ENCODE data around the gene GNG7.
"Not testable (repeated sequence)": the region's sequence is repeated elsewhere in the genome, so short reads cannot be mapped to it uniquely, and the experiment has no call there.

GNG7 gene

GRCh38 chr19:2507109-2507508 lies 195.4 kb downstream of the GNG7 start:
- peak; percentile 51 for DNase-seq

DNA sequence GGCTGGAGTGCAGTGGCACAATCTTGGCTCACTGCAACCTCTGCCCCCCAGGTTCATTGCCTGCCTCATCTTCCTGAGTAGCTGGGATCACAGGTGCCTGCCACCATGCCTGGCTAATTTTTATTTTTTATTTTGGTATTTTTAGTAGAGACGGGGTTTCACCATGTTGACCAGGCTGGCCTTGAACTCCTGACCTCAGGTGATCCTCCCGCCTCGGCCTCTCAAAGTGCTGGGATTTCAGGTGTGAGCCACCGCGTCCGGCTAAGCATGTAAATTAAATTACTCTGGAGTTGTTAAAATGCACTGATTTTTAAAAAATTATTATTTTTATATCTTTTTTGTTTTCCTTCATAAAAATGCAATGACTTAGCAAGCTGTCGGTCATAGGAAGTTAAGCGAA lies 195.8 kb downstream of the GNG7 start:
- not testable (repeated sequence) for DNase-seq

GRCh38 chr19:2503521-2504109 lies 198.9 kb downstream of the GNG7 start:
- DNase-seq, result peak; percentile 94

- peak; percentile 57 for DNase-seq
Measured at GRCh38 chr19:2500841-2501261, 201.6 kb downstream of the GNG7 start.

DNA sequence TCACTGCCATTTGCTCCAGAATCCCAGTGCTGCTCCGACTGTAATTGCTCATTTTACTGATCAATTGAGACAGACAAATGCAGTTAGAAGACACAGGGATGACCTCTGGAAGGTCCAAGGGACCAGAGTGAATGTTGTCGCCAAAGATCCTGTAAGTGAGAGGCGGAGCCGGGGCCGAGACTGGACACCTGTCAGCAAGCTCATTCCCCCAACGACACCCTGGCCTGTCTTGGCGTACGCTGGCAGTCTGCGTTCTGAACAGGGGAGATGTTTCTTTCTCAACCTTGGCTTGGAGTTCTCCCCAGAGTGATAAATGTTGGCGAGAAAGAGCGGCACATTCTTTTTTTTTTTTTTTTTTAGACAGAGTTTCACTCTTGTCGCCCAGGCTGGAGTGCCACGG lies 202.3 kb downstream of the GNG7 start:
- DNase-seq, result no peak

DNA sequence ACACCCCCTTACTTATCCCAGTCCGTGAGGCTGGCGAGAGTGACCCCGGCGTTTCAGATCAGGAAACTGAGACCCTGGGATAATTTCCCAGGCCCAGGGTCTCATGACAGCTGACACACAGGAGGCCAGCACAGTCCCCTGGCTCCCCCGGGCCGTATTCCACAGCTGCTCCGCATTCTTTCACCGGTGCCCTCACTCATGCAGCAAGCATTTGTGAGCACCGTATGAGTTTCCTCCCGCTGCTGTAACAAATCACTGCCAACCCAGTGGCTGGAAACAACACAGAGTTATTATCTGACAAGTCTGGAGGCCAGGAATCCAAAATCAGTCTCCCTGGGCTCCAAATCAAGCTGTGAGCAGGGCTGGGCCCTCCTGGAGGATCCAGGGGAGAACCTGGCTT lies 205.3 kb downstream of the GNG7 start:
- DNase-seq, result peak; percentile 44

- DNase-seq, result peak; percentile 78
Measured at GRCh38 chr19:2495651-2496316, 206.7 kb downstream of the GNG7 start.

- DNase-seq, result peak; percentile 90
Measured at GRCh38 chr19:2495130-2495641, 207.3 kb downstream of the GNG7 start.

DNA sequence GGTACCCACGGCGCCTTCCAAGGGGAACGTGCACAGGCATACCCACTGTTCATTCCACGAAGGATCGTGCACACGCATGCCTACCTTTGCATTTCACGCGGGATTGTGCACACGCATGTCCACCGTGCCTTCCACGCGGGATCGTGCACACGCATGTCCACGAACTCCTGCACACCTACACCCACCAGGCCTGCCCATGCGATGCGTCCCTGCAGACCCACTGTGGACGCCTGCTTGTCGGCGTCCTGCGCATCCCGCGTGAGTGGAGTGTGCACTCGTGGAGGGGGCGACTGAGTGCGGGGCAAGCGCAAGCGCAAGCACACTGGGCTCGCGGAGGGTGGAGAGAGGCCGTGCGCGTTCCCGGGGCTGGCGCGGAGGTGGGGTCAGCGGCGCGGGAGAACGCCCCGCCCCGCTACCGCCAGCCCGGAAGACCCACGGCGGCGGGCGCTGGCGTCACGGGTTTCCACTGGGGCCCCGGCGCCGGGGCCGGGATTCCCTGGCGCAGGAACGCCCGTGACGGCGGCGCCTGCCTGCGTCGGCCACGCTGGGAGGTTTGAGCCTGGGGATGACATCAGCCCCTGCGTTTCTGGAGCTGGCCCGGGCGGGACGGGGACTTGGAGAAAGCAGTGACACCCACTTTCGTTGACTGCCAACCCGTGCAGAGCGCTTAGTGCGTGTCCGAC lies 207.9 kb downstream of the GNG7 start:
- peak; percentile 93 for DNase-seq

DNA sequence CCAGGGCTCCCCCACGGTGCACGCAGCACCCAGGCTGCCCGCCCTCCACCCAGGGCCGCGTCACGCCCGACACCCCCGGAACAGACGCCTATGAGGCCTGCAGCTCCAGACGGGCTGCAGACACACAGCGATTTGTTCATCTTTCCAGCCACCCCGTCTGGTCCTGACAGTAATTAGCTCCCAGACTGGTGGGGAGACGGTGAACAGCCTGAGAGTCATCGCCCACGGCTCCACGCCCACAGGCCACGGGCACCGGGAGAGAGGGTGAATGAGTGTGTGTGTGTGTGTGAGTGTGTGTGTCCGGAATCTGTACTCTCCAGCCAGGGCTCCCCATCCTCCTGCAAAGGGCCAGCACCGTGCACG lies 208.4 kb downstream of the GNG7 start:
- DNase-seq, result peak; percentile 80

DNA sequence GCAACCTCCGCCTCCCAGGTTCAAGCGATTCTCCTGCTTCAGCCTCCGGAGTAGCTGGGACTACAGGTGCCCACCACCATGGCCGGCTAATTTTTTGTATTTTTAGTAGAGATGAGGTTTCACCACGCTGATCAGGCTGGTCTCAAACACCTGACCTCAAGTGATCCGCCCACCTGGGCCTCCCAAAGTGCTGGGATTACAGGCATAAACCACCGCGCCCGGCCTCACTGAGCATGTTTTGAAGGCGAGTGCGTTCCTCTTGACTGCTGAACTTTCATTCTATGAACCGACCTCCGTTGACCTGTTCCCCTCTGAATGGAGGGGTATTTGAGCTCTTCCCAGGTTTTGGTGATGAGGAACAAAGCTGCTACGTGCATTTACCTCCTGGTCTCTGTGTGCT lies 209.0 kb downstream of the GNG7 start:
- DNase-seq, result not testable (repeated sequence)

GRCh38 chr19:2492870-2493269 lies 209.6 kb downstream of the GNG7 start:
- DNase-seq, result peak; percentile 27

DNA sequence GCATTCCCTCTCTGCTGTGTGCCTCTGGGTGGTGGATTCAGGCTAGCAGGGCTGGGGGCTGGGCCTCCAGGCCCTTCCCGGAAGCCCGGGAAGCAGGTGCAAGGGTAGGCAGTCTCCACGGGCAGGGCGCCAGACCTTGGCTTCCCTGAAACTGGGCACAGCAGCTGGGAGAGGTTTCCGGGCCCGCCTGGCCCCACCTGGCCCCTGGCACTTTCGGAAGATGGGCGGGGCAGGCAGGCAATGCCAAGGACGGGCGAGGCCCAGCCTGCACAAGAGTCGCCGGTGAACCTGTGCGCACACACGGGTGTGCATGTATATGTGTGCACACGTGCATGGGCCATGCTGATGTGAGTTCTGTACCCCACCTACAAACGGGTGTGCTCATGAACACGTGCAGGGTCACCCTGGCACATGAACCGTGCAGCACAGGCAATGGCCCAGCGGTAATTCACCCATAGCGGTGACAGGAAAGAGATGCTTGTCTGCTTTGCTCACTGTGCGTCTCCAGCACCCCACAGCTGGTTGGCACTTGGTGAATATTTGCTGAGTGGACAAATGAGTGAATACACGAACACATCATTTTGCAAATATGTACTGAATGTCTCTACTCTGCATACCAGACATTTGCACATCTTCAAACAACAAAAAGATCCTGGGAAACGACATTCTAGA lies 211.2 kb downstream of the GNG7 start:
- peak; percentile 98 for DNase-seq

- no peak for DNase-seq
Measured at GRCh38 chr19:2490659-2491058, 211.8 kb downstream of the GNG7 start.

- peak; percentile 79 for DNase-seq
Measured at GRCh38 chr19:2488942-2489731, 213.4 kb downstream of the GNG7 start.

GRCh38 chr19:2488405-2488941 lies 214.0 kb downstream of the GNG7 start:
- DNase-seq, result no peak

- DNase-seq, result peak; percentile 48
Measured at GRCh38 chr19:2487842-2488241, 214.7 kb downstream of the GNG7 start.

DNA sequence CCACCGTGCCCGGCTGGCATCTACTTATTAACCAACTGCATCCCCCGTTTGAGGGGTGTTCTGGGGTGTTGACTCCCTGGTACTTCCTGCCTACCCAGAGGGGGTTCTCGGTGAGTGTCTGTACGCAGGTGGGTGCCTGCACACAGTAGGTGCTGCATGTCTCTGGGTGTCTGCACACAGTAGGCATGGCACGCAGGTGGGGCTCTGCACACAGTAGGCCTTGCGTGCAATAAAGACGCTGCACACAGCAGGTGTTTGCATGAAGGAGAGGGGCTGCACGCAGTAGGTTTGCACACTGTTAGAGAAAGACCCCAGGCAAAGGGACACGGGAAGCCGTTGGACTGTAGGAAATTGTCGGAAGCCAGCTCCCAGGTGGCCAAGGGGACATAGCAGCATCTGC lies 215.4 kb downstream of the GNG7 start:
- DNase-seq, result no peak

DNA sequence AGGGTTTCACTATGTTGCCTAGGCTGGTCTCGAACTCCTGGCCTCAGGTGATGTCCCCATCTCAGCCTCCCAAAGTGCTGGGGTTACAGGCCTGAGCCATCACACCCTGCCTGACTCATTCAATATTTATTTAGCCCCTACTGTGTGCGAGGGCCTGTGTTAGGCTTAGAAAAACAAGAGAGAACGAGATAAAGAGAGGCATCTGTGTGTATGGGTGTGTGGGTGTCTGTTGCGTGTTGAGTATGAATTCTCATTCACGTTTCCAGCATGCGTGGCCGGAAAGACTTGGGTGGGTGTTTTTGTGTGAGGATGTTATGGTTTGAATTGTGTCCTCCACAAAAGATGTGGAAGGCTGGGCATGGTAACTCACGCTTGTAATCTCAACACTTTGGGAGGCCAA lies 217.1 kb downstream of the GNG7 start:
- no peak for DNase-seq

- no peak for DNase-seq
Measured at GRCh38 chr19:2484178-2484937, 218.1 kb downstream of the GNG7 start.

- no peak for DNase-seq
Measured at GRCh38 chr19:2483484-2484151, 218.9 kb downstream of the GNG7 start.
